Measurements from ENCODE around the gene CPLX3.

DNA sequence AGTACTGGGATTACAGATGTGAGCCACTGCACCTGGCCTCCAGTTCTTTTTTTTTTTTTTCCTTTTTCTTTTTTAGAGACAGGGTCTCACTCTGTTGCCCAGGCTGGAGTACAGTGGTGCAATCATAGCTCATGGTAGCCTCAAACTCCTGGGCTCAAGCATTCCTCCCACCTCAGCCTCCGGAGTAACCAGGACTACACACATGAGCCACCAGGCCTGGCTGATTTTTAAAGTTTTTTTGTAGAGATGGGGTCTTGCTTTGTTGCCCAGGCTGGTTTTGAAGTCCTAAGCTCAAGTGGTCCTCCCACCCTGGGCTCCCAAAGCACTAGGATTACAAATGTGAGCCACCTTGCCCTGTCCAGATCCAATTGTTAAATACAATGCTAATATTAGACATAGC, 30.1 kb downstream of the CPLX3 start:
- TF ChIP-seq POLR2AphosphoS5 (IDR thresholded peaks at IDR 0.05; ENCODE audit: low read depth, low read length): no peak
- TF ChIP-seq POLR2A (IDR thresholded peaks at IDR 0.05; ENCODE audit: low read depth, low read length): no peak

Data from GM12892 (cell line).